HepG2 (cell line): ENCODE results near the gene PRKG1. TPM values are rescaled to one million over a fixed set of nuclear protein-coding genes. Genes with fewer than 3 reads are reported as not detected.

Source experiments
- ATAC-seq: fragments of 200-7000 bp; cut with Tn5 transposase; 3 replicates; pipeline ENCODE4 v1.9.1; 2020; ENCODE audit warnings: mild to moderate bottlenecking, moderate library complexity
- BruUV-seq: library from RNA; stranded (reverse); fragments of 400-500 nt; replicated peaks from 2 replicates; lab custom pipeline; 2021; lab: Mats Ljungman, UMichigan
- CTCF ChIA-PET: fragments of 300-600 bp; formaldehyde crosslinking; extraction: SDS; loops from one replicate; lab custom pipeline; 2021; ENCODE audit warnings: low total read pairs, inconsistent platforms, low intra/inter-chr PET ratio; lab: Yijun Ruan, JAX
- POLR2A ChIA-PET: fragments of 350-600 bp; sonication (Branson Sonifier 250); formaldehyde crosslinking; loops from one replicate; lab custom pipeline; 2020; ENCODE audit warnings: antibody characterized with exemption, inconsistent platforms; lab: Yijun Ruan, JAX
- DNase-seq: peaks from one replicate; pipeline ENCODE4 v3.0.0-alpha.2; 2015; ENCODE audit warnings: low spot score
- FAIRE-seq: peaks from 3 replicates; lab custom pipeline; 2011; peaks lifted over from hg19 to GRCh38; lab: Jason Lieb, UNC
- H2AFZ ChIP-seq: one replicate; pipeline ENCODE4 v1.6.1; 2011; ENCODE audit warnings: low read length, inconsistent platforms
- H3K27ac ChIP-seq: fragments of 300-600 bp; 3 replicates; pipeline ENCODE4 v1.8.0; 2011; ENCODE audit warnings: mixed run types, mild to moderate bottlenecking, mixed read lengths, low read length, inconsistent platforms; ENCODE audit not compliant: insufficient read depth; ENCODE audit errors: extremely low read length
- H3K27me3 ChIP-seq, 2 experiments: fragments of 200-600 bp in 1 of 2; 2 replicates in 1 of 2; 3 replicates in 1 of 2; pipeline versions ENCODE4 v1.6.0 to v1.8.0; 2011; ENCODE audit warnings: low read length in 2 of 2, mild to moderate bottlenecking in 2 of 2, moderate library complexity in 2 of 2, inconsistent platforms in 1 of 2; ENCODE audit not compliant: insufficient read depth in 2 of 2, control insufficient read depth in 1 of 2
- H3K36me3 ChIP-seq, 2 experiments: fragments of 200-600 bp in 1 of 2; replicated peaks in 1 of 2; 2 replicates in 1 of 2; 3 replicates in 1 of 2; pipeline versions ENCODE4 v1.5.1 to v1.8.0; 2011; ENCODE audit warnings: low read length in 2 of 2, inconsistent platforms in 1 of 2; ENCODE audit not compliant: insufficient read depth in 2 of 2, control insufficient read depth in 1 of 2
- H3K4me1 ChIP-seq: 2 replicates; pipeline ENCODE4 v1.5.1; 2012; ENCODE audit warnings: low read length, inconsistent platforms; ENCODE audit not compliant: insufficient read depth
- H3K4me2 ChIP-seq: 2 replicates; pipeline ENCODE4 v1.6.0; 2011; ENCODE audit warnings: low read depth, low read length, inconsistent platforms
- H3K4me3 ChIP-seq, 3 experiments: fragments of 200-600 bp in 1 of 3; sonication (generic), shearing (Covaris generic) in 1 of 3; replicated peaks in 1 of 3; 2 replicates each; pipeline ENCODE4 v1.5.1; 2011 to 2016; ENCODE audit warnings: low read length in 3 of 3, inconsistent platforms in 2 of 3, low read depth in 2 of 3, mild to moderate bottlenecking in 2 of 3, control low read depth in 1 of 3, mixed read lengths in 1 of 3; ENCODE audit not compliant: insufficient read depth in 1 of 3
- H3K79me2 ChIP-seq: one replicate; pipeline ENCODE4 v1.6.1; 2011; ENCODE audit warnings: low read length, inconsistent platforms; ENCODE audit not compliant: insufficient read depth
- H3K9ac ChIP-seq: 2 replicates; pipeline ENCODE4 v1.6.0; 2011; ENCODE audit warnings: mild to moderate bottlenecking, low read depth, low read length, inconsistent platforms; ENCODE audit not compliant: insufficient read depth
- H3K9me3 ChIP-seq: 2 replicates; pipeline ENCODE4 v1.5.1; 2012; ENCODE audit warnings: mild to moderate bottlenecking, low read length
- H4K20me1 ChIP-seq: 2 replicates; pipeline ENCODE4 v1.6.0; 2011; ENCODE audit warnings: inconsistent platforms, mild to moderate bottlenecking, low read length, moderate library complexity; ENCODE audit not compliant: insufficient read depth
- CREB1 ChIP-seq, 2 experiments: fragments of 450-650 bp in 1 of 2; IDR thresholded peaks; 2 replicates each; pipeline ENCODE4 v1.6.1; 2016 to 2017; ENCODE audit warnings: control low read depth in 1 of 2, mild to moderate bottlenecking in 1 of 2, missing compliant biosample characterization in 1 of 2, missing genetic modification characterization in 1 of 2
- FUBP1 ChIP-seq: sonication (generic); formaldehyde crosslinking; IDR thresholded peaks from 2 replicates; pipeline ENCODE4 v1.5.1; 2020; ENCODE audit warnings: missing genetic modification reagents, mild to moderate bottlenecking, borderline replicate concordance
- MAFF ChIP-seq: IDR thresholded peaks from 2 replicates; pipeline ENCODE4 v1.6.1; 2011; ENCODE audit warnings: low read depth, low read length, improper control_type of control experiment
- PHB2 ChIP-seq: fragments of 450-650 bp; IDR thresholded peaks from 2 replicates; pipeline ENCODE4 v1.6.1; 2018; ENCODE audit not compliant: partially characterized antibody
- U2AF2 ChIP-seq: fragments of 200-400 bp; formaldehyde crosslinking; IDR thresholded peaks from 2 replicates; pipeline ENCODE4 v1.6.1; 2017; ENCODE audit warnings: low read depth, mild to moderate bottlenecking, low read length
- ZNF143 ChIP-seq: sonication (generic); formaldehyde crosslinking; IDR thresholded peaks from 2 replicates; pipeline ENCODE4 v1.4.0; 2020; ENCODE audit warnings: missing genetic modification reagents
- WGBS: methylation state at CpG from one replicate; pipeline ENCODE4 v1.1.6; 2017; ENCODE audit warnings: low lambda C conversion rate; 5-methylcytosine and 5-hydroxymethylcytosine counted together
- in situ Hi-C: cut with HindIII; loops from 2 replicates; pipeline ENCODE4 v1.10.0; 2017; ENCODE audit warnings: low pct_unique_long_range_greater_than_20kb; ENCODE audit not compliant: extremely low pct_ligation_motif_present
- intact Hi-C: fragments of 100-400 bp; cut with micrococcal nuclease; formaldehyde crosslinking; loops from one replicate; pipeline ENCODE4 v1.10.0; 2022; ENCODE audit not compliant: unreplicated experiment
- polyA plus RNA-seq, 8 experiments: library from polyadenylated mRNA; depleted of rRNA in 3 of 8; stranded (reverse) in 7 of 8; unstranded in 1 of 8; fragments of >200 nt; fragmentation: Illumina TruSeq in 4 of 8; extraction: Trizol in 4 of 8; gene quantifications; 2 replicates each; pipeline versions ENCODE4 v1.2.1 to v1.2.3, GENCODE V29; 2011 to 2016; ENCODE audit warnings: low read depth in 4 of 8, missing spikeins in 1 of 8, mixed read lengths in 1 of 8; ENCODE audit not compliant: insufficient read depth in 1 of 8
- total RNA-seq, 5 experiments: library from RNA; depleted of rRNA; stranded (reverse); fragments of >200 nt; fragmentation: Illumina TruSeq; extraction: Trizol; gene quantifications; 2 replicates each; pipeline ENCODE4 v1.2.3, GENCODE V29; 2016; ENCODE audit warnings: low read depth in 1 of 5

Gene PRKG1
- total and polyA plus RNA-seq, 2 of the 13 experiments (the other 11 are each of a cell fraction or from before 2014, with no cell fraction given) = 0.01 TPM; not detected in 1

GRCh38 chr10:52318822-52319464 lies 1244.7 kb downstream of the PRKG1 start:
- no peak for TF ChIP-seq PHB2
- peak; percentile 63; the same call in 1 of the 2 replicates for TF ChIP-seq CREB1 (IDR thresholded peaks at IDR 0.05)
- no peak for TF ChIP-seq CREB1 (CRISPR knock-in tag; IDR thresholded peaks at IDR 0.05)
- ChIA-PET POLR2A (no interaction called here), CTCF (no interaction called here)
- H4K20me1 ChIP-seq = no peaks in the 10 kb centered on the region
- no peaks in the 10 kb centered on the region for H3K36me3 ChIP-seq
- H3K4me2 ChIP-seq = no peak overlapping the region
- DNase-seq = peak; percentile 69
- no peak overlapping the region for H3K27ac ChIP-seq
- no peak overlapping the region for H3K9ac ChIP-seq
- H3K79me2 ChIP-seq = peaks cover 2% of the 10 kb centered on the region
- H3K4me1 ChIP-seq = peaks cover 20% of the 10 kb centered on the region; the same call in 1 of the 2 replicates
- ATAC-seq = no peak
- no TSS peak for BruUV-seq
- H3K4me3 ChIP-seq = no peak overlapping the region
- in situ Hi-C loops = loop anchor here (10.0 kb wide), 1 partner anchor 246 kb away; no protein-coding TSS in a partner anchor
- no peak overlapping the region for H2AFZ ChIP-seq
- H3K9me3 ChIP-seq = no peaks in the 10 kb centered on the region
- 45% methylated on average over 7 of the region's 7 CpGs for WGBS
- FAIRE-seq = no peak
- H3K27me3 ChIP-seq = peaks cover 0 to 4% of the 10 kb centered on the region in 2 experiments; a peak in 1 of 5 replicates
- intact Hi-C loops = no loop called here

- Histone ChIP-seq H3K9ac (no peak overlapping the region), H3K27ac (no peak overlapping the region), H2AFZ (no peak overlapping the region), H3K4me3 (no peak overlapping the region), H3K4me2 (no peak overlapping the region), H3K9me3 (no peaks in the 10 kb centered on the region), H4K20me1 (no peaks in the 10 kb centered on the region), H3K79me2 (no peaks in the 10 kb centered on the region), H3K27me3 (no peaks in the 10 kb centered on the region; a peak in 1 of 5 replicates), H3K4me1 (peaks cover 16% of the 10 kb centered on the region; the same call in 1 of the 2 replicates), H3K36me3 (no peaks in the 10 kb centered on the region)
- no TSS peak for BruUV-seq
- ATAC-seq (no peak), FAIRE-seq (no peak), DNase-seq (no peak)
- intact Hi-C loops (no loop called here), in situ Hi-C loops (loop anchor here (10.0 kb wide), 1 partner anchor 245 kb away; no protein-coding TSS in a partner anchor)
- ChIA-PET CTCF (no interaction called here), POLR2A (no interaction called here)
- TF ChIP-seq MAFF = no peak
- no peak for TF ChIP-seq ZNF143 (CRISPR knock-in tag)
- no peak for TF ChIP-seq FUBP1 (CRISPR knock-in tag)
- no peak for TF ChIP-seq U2AF2
- 75% methylated on average over 2 of the region's 2 CpGs for WGBS
Measured at GRCh38 chr10:52319926-52320325, 1245.6 kb downstream of the PRKG1 start.
